Endothelial cell of umbilical vein (primary cell): ENCODE data around the gene NOTCH2.

Experiments used
- CTCF ChIP-seq, 2 donors: IDR thresholded peaks; 1 replicate in 1 of 2; 2 replicates in 1 of 2; pipeline ENCODE4 v1.5.1; 2011; ENCODE audit warnings: low read length in 2 of 2, mild to moderate bottlenecking in 2 of 2, moderate library complexity in 2 of 2, control low read depth in 1 of 2, inconsistent platforms in 1 of 2, low read depth in 1 of 2; ENCODE audit not compliant: insufficient read depth in 1 of 2; ENCODE audit errors: extremely low read depth in 1 of 2
- EZH2 ChIP-seq: IDR thresholded peaks from 2 replicates; pipeline ENCODE4 v1.6.1; 2012; ENCODE audit warnings: borderline replicate concordance, low read depth, mild to moderate bottlenecking, moderate library complexity, low read length, inconsistent platforms; ENCODE audit not compliant: severe bottlenecking
- GATA2 ChIP-seq: IDR thresholded peaks from 2 replicates; pipeline ENCODE4 v1.7.0; 2011; ENCODE audit warnings: low read depth, mild to moderate bottlenecking, moderate library complexity, mixed read lengths, low read length; ENCODE audit not compliant: insufficient read length, insufficient read depth
- JUN ChIP-seq: IDR thresholded peaks from 2 replicates; pipeline ENCODE4 v1.6.1; 2011; ENCODE audit warnings: borderline replicate concordance, low read depth; ENCODE audit not compliant: insufficient read length, insufficient read depth
- POLR2A ChIP-seq: IDR thresholded peaks from 2 replicates; pipeline ENCODE4 v1.6.1; 2012; ENCODE audit warnings: low read depth, mild to moderate bottlenecking, control low read depth, low read length
- POLR2AphosphoS5 ChIP-seq: IDR thresholded peaks from 2 replicates; pipeline ENCODE4 v1.6.1; 2012; ENCODE audit warnings: low read depth, mild to moderate bottlenecking, control low read depth, low read length, moderate library complexity; ENCODE audit not compliant: insufficient read depth
- TF ChIP-seq, protein P1 (sequence below): IDR thresholded peaks from 2 replicates; pipeline ENCODE4 v1.6.1; 2011; ENCODE audit not compliant: insufficient read depth, insufficient read length

- TF ChIP-seq JUN, result no peak
- no peak for TF ChIP-seq CTCF (IDR thresholded peaks at IDR 0.05; ENCODE audit: extremely low read depth in 1 of 2, insufficient read depth in 1 of 2, low read depth in 1 of 2, low read length in 2 of 2)
- TF ChIP-seq, protein P1, sequence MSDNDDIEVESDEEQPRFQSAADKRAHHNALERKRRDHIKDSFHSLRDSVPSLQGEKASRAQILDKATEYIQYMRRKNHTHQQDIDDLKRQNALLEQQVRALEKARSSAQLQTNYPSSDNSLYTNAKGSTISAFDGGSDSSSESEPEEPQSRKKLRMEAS, result no peak
- no peak for TF ChIP-seq POLR2A
- TF ChIP-seq POLR2AphosphoS5, result no peak
- TF ChIP-seq EZH2, result no peak
- no peak for TF ChIP-seq GATA2
Measured at GRCh38 chr1:119937198-119937597, 132.3 kb downstream of the NOTCH2 start.
